Measurements from ENCODE around the gene BCL2L12.

Gene BCL2L12

DNA sequence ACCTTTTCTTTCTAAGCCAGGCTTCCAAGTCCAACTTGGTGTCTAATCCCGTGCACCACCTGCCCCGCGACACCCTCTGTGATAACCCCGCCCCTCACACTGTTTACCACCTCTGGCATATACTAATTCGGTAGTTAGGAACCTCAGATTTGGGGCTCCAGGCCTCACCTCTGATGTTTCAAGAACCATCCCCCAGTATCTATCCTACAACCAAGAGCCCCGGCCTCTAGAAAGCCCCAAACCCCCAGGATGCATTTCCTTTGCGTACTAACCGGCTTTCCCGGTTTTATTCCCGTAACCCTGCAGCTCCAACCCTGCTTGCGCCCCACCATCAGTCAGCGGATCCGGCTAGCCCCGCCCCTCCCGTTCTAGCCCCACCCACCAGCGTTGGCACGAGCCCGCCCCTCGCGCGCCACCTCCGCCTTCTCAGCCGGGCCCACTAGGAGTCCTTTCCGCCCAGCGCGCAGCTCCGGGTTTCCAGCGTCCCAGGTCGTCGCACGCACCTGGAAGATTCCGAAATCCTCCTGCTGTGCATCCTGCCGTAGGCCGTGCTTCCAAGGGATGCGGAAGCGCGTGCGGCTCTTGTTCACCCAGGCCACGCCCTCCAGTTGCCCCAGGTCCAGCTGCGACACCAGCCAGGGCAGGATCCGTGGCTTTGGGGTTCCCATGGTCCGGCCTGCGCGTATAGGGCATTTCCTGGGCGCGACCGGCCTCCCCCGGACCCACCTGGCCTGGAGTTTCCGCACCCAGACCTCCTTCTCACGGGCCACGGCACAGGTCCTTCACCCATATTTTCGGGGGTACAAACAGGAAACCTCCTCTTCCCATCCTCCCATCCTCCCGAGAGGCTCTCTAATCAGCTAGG, 1.3 kb upstream of the BCL2L12 start:
- DNase-seq (ENCODE audit: low spot score): peak; percentile 72

GRCh38 chr19:49665036-49665350, 740 bp upstream of the BCL2L12 start:
- no peak for DNase-seq (ENCODE audit: low spot score)

GRCh38 chr19:49666120-49666444, 349 bp downstream of the BCL2L12 start:
- DNase-seq (ENCODE audit: low spot score): no peak

DNA sequence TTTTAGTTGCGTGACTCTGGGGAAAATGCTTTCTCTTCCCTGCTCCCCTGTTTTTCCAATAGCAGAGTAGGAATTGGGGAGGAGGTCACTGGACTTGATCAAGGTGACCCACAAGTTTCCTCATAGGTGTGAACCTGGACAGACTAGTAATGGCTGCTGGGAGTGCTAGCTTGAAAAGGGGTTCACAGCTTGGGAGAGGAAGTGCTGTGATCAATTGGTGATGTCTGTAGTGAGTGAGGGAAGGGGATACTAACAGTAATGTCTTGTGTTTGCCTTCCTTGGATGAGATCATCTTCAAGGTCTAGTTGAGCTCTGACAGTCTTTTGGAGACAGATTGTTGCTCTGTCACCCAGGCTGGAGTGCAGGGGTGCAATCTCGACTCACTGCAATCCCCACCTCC, 1.7 kb downstream of the BCL2L12 start:
- no peak for DNase-seq (ENCODE audit: low spot score)

- no peak for DNase-seq (ENCODE audit: low spot score)
Measured at GRCh38 chr19:49669516-49669915, 3.8 kb downstream of the BCL2L12 start.

DNA sequence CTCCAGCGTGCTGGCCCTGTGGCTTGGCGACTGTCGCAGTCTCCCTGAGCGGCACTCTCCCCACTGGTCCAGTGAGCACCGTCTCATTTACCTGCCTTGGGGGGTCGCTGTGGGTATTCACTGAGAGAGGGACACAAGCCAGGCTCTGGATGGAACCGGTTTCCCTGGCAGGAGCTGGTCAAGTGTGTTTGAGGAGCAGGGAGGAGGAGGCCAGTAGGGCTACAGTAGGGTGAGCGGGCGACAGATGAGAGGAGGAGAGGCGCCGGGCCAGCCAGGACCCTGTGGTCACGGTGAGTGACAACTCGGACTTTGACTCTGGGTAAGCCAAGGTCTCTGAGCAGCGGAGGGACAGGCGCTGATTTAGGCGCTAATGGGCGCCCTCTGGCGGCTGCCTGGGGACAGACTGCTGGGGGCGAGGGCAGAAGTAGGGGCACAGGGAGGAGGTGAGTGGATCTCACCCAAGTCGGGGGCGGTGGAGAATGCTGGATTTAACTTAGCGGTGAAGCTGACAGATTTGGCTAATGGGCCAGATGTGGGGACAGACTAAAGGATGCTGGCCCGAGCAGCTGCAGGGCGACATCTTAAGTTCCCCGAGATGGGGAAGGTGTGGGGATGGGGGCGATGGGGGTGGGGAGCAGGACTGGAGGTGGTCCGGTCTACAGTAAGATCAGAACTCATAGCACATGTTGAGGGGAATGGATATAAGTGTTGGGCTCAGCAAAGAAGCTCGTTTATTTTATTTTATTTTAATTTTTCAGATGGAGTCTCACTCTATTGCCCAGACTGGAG, 6.6 kb downstream of the BCL2L12 start:
- DNase-seq (ENCODE audit: low spot score): peak; percentile 67

DNA sequence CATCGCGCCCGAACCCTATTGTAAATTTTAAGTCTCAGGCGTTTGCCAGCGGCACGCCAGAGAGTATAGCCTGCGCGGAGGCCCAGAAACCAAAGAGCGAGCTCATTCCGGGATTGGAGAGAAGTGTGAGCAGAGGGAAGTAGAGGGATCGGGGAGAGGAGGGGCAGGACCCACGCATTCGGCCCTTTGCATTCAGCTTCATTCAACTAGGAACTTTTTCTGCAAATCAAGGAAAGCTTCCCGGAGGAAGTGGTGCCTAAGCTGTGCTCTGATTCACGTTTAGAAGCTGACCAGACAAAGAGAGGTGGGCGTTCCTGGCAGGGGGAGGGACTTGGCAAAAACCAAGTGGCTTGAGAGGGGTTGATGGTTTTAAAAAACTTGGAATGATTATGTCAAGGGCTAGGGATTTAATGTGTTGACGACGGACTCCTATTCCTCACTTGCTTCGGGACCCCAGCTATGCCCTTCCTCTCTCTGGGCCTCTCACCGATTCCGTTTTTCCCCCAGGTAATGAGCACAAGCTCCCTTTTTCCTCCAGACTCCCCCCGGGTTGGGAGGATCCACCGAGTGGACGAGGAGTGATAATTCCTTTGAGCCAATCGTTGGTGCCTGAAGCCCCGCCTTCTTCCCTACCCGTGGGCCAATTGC, 10.5 kb downstream of the BCL2L12 start:
- DNase-seq (ENCODE audit: low spot score): no peak

GRCh38 chr19:49676784-49677230, 11.1 kb downstream of the BCL2L12 start:
- peak; percentile 100 for DNase-seq (ENCODE audit: low spot score)

DNA sequence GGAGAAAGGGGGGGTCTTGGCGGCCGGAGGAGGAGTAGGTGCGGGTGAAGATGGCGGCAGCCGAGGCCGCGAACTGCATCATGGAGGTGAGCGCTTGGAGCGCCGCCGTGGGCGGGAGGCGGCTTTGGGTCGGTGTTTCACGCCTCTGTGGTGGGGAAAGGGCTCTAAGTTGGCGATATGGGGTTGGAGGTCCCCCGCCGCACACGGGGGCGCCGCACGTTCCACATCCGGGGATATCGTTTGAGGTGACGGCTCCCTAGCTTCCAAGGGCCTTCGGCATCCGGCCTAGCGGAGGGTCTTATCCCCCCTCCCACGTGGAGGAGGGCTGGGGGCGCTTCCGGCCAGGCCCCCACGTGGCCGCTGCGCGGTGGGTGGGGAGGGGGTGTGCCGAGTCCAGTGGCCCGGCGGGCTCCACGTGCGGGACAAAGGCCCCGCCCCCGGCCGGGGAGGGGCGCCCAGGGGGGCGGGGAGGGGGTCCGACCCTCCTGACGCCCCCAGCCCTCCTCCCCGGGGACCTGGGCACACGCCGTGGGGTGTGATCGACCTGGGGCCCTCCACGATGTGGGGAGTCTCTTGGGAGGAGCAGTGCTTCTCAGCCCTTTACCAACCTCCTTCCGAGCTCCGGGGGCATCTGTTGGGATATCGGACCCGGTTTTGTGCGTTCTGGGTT, 11.6 kb downstream of the BCL2L12 start, which contains the start of gene PRMT1:
Gene PRMT1, plus strand, starts transcription at position 41 of the 670 bp plus-strand sequence. Its CDS starts 10 bp downstream, at position 51.
- DNase-seq (ENCODE audit: low spot score): no peak

GRCh38 chr19:49677901-49678674, 12.4 kb downstream of the BCL2L12 start:
- DNase-seq (ENCODE audit: low spot score): peak; percentile 72

DNA sequence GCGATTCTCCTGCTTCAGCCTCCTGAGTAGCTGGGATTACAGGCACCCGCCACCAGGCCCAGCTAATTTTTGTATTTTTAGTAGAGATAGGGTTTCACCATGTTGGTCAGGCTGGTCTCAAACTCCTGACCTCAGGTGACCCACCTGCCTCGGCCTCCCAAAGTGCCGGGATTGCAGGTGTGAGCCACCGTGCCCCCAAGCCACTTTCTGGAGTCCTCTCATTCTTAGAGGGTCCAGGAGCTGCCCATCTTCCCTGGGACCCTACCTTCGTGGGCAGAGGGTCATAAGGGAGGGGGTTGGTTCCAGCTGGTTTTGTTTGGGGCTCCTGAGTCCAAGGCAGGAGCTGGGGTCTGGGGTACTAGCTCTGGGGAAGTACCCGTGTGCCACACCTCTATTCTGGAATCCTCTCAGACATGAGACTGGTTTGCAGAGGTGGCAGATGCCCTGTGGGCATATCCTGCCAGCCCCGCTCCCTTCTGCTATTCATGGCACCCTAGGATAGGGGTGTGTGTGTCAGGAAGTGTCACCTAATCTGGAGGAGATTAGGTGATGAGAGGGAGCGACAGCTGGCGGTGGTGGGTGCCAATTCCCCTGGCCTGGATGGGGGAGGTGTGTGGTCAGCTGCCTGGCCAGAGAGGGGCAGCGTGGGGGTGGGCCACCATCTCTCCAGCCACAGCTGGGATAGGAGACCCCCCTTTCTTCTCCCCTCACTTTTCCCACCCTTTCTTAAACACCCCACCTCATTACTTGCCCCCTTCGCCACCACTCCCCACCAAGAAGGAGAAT, 13.4 kb downstream of the BCL2L12 start:
- no peak for DNase-seq (ENCODE audit: low spot score)

DNA sequence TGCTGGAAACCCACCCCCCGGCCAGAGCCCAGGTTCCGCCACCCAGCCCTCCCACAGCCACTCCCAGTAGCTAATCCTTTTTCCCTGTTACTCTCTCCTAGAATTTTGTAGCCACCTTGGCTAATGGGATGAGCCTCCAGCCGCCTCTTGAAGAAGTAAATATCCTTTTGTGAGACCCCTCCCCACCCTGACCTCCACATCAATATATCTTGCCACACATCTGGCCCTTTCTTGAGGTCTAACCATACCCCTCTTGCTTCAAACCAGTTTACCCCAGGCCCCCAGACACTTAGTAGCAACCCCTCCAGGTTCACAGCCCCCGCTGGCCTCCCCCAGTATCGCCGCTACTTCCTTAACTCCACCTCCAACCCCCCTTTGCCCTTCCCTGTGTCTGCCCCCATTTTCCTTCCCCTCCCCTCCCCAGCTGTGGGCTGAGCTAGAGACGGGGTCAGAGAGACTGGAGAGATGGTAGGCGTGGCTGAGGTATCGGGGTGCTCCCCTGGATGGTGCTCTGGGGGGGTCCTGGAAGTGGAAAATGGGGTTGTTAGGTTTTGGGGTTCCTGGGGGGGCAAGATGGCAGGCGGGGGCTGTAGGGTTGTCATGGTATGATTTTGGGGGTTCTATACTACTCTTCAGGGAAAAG, 14.2 kb downstream of the BCL2L12 start:
- DNase-seq (ENCODE audit: low spot score): no peak

GRCh38 chr19:49680421-49681351, 15.0 kb downstream of the BCL2L12 start:
- DNase-seq (ENCODE audit: low spot score): peak; percentile 73

DNA sequence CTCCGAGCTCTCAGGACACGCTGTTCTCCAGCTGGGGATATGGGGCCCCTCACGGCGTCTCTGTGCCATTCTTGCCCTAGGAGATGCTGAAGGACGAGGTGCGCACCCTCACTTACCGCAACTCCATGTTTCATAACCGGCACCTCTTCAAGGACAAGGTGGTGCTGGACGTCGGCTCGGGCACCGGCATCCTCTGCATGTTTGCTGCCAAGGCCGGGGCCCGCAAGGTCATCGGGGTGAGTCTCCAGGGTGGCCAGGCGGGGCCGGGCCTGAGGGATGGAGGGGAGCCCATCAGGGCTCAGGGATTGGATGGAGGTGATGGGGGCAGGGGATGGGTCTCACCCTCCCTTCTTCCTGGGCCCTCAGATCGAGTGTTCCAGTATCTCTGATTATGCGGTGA, 16.1 kb downstream of the BCL2L12 start:
- no peak for DNase-seq (ENCODE audit: low spot score)

DNA sequence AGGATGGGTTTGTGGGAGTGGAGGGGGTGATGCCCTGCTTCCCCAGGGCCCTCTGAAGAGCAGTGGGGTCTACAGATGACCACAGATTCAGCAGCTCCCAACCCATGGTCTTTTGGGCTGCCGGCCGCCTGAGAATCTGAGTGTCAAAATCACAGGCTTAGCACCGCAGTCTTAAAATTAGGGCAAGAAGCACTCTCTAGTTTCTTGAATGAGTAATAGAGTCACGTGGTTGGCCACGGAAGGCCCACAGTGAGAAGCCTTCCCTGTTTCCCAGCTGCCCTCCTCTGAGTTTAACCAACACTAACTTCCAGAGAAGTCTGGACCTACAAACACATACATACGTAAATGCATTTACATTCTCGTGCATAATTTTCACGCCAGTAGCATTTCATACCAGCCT, 16.5 kb downstream of the BCL2L12 start:
- DNase-seq (ENCODE audit: low spot score): no peak

DNA sequence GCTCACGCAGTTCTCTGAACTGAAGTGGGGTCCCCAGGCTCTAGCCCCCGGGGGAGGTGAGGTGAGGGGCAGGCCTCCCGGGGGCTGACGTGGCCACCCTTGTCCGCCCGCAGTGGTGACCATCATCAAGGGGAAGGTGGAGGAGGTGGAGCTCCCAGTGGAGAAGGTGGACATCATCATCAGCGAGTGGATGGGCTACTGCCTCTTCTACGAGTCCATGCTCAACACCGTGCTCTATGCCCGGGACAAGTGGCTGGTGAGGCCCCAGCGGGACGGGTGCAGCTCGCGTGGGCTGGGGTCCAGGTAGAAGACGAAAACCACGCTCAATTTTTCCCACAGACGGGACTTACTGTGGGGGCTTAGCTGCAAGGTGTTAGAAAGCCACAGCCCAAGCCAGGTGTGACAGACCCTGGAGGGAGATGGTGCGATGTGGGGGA, 18.1 kb downstream of the BCL2L12 start:
- no peak for DNase-seq (ENCODE audit: low spot score)

DNA sequence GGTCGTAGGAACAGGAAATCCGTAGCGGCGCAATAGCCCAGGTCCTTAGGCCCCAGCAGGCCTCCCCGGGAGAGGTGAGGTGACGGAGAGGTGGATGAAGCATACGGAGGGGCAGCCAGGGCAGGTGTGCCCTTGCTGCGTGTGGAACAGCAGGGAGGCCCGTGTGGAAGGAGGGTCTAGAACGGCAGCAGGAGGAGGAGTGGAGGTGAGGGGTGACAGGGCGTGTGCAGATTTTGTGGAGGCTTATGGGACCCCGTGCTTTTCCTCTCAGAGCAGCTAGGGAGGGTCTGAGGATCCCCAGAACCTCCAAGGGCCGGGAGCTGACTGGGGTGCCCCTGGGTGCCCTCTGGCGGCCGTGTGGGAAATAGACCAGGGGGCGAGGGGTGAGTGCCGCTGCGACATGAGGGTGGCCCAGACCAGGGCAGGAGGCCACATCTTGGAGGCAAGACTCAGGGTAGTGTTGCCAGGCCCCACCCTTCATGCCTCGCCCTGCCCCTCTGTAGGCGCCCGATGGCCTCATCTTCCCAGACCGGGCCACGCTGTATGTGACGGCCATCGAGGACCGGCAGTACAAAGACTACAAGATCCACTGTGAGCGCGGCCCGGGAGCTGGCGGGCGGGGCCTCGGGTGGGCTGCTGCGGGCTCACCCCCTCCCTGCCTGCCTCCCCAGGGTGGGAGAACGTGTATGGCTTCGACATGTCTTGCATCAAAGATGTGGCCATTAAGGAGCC, 18.7 kb downstream of the BCL2L12 start:
- DNase-seq (ENCODE audit: low spot score): no peak

DNA sequence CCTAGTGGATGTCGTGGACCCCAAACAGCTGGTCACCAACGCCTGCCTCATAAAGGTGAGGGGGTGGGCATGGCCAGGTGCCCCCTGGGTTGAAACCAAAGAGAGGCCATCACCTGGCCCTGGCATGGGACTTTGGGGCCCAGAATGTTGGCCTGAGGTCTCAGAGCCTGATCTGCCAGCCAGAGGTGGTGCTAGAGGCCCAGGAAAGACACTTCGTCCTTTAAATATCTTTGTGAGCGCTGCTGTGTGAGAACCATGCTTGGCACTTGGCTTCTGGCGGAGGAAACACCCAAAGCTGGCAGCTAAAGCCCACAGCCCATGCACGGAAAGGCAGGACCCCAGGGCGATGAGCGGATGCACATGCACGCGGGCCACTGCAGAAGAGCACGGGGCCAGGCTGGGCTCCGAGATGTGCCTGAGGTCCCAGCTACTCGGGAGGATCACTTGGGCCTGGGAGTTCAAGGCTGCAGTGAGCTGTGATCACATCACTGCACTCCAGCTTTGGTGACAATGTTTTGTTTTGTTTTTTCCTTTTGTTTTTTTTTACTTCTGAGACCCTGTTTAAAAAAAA, 19.3 kb downstream of the BCL2L12 start:
- DNase-seq (ENCODE audit: low spot score): no peak
